DMS114 treated with DMSO at 0.1 percent for 48 hours (cell line): ENCODE data around the gene TJAP1.
A peak's percentile ranks its signal among the peaks of the same experiment; 100 is the strongest.

Experiments
- DNase-seq: peaks from one replicate; lab custom pipeline; 2025; ENCODE audit not compliant: unreplicated experiment; lab: John Stamatoyannopoulos, UW

Gene TJAP1

GRCh38 chr6:43477235-43478007 is at the start of gene TJAP1:
Gene TJAP1, plus strand, starts transcription at chr6:43477570. Its CDS starts 21,432 bp downstream, at chr6:43499002.
- peak; percentile 86 for DNase-seq

- no peak for DNase-seq
Observed at GRCh38 chr6:43428112-43428570, 49.2 kb upstream of the TJAP1 start.

- no peak for DNase-seq
Observed at GRCh38 chr6:43428874-43429273, 48.5 kb upstream of the TJAP1 start.

- no peak for DNase-seq
Observed at GRCh38 chr6:43432009-43432945, 45.1 kb upstream of the TJAP1 start.

- no peak for DNase-seq
Observed at GRCh38 chr6:43433148-43433547, 44.2 kb upstream of the TJAP1 start.

GRCh38 chr6:43434001-43434840 is 43.1 kb upstream of the TJAP1 start:
- no peak for DNase-seq

- no peak for DNase-seq
Observed at GRCh38 chr6:43434943-43435342, 42.4 kb upstream of the TJAP1 start.

- DNase-seq: no peak
Observed at GRCh38 chr6:43435682-43436437, 41.5 kb upstream of the TJAP1 start.

GRCh38 chr6:43436577-43437282 is 40.6 kb upstream of the TJAP1 start:
- no peak for DNase-seq

GRCh38 chr6:43437700-43438099 is 39.7 kb upstream of the TJAP1 start:
- DNase-seq: no peak

- DNase-seq: no peak
Observed at GRCh38 chr6:43442935-43443334, 34.4 kb upstream of the TJAP1 start.

GRCh38 chr6:43444036-43444435 is 33.3 kb upstream of the TJAP1 start:
- DNase-seq: no peak

- DNase-seq: no peak
Observed at GRCh38 chr6:43444582-43444981, 32.8 kb upstream of the TJAP1 start.

GRCh38 chr6:43445576-43445975 is 31.8 kb upstream of the TJAP1 start:
- DNase-seq: no peak

- DNase-seq: no peak
Observed at GRCh38 chr6:43447604-43448003, 29.8 kb upstream of the TJAP1 start.

GRCh38 chr6:43448916-43449315 is 28.5 kb upstream of the TJAP1 start:
- DNase-seq: no peak

GRCh38 chr6:43450699-43451131 is 26.7 kb upstream of the TJAP1 start:
- DNase-seq: no peak

- no peak for DNase-seq
Observed at GRCh38 chr6:43451348-43451747, 26.0 kb upstream of the TJAP1 start.

GRCh38 chr6:43451939-43452338 is 25.4 kb upstream of the TJAP1 start:
- DNase-seq: no peak

- no peak for DNase-seq
Observed at GRCh38 chr6:43452896-43453295, 24.5 kb upstream of the TJAP1 start.
